ENCODE results near the gene SSC5D.

SSC5D gene

GRCh38 chr19:55554741-55555152 lies 66.5 kb downstream of the SSC5D start:
- DNase-seq (ENCODE audit: low read depth) = no peak

GRCh38 chr19:55559684-55560083 lies 71.4 kb downstream of the SSC5D start:
- DNase-seq (ENCODE audit: low read depth) = no peak

- DNase-seq (ENCODE audit: low read depth) = no peak
These were observed 75.0 kb downstream of the SSC5D start for GRCh38 chr19:55563261-55563690.

- no peak for DNase-seq (ENCODE audit: low read depth)
These were observed 78.6 kb downstream of the SSC5D start for GRCh38 chr19:55566823-55567222.

- DNase-seq (ENCODE audit: low read depth) = no peak
These were observed 79.6 kb downstream of the SSC5D start for GRCh38 chr19:55567708-55568328.

All from HS-5 (cell line).